GM18861 (cell line): ENCODE data around the gene KYNU.
"Not testable (repeated sequence)": the region's sequence is repeated elsewhere in the genome, so short reads cannot be mapped to it uniquely, and the experiment has no call there.

Source experiments
- ATAC-seq: cut with Tn5 transposase; IDR thresholded peaks from one replicate; pipeline ENCODE4 v1.9.1; 2021; ENCODE audit not compliant: unreplicated experiment

Gene KYNU

GRCh38 chr2:142870526-142870925, 6.9 kb upstream of the KYNU start:
- no peak for ATAC-seq

GRCh38 chr2:142871396-142871795, 6.1 kb upstream of the KYNU start:
- no peak for ATAC-seq

- ATAC-seq: no peak
Observed at GRCh38 chr2:142872882-142873724, 4.4 kb upstream of the KYNU start.

- ATAC-seq: no peak
Observed at GRCh38 chr2:142873831-142874287, 3.6 kb upstream of the KYNU start.

GRCh38 chr2:142874293-142874814, 3.1 kb upstream of the KYNU start:
- no peak for ATAC-seq

- no peak for ATAC-seq
Observed at GRCh38 chr2:142875010-142875409, 2.5 kb upstream of the KYNU start.

GRCh38 chr2:142875652-142876051, 1.8 kb upstream of the KYNU start:
- ATAC-seq: no peak

- no peak for ATAC-seq
Observed at GRCh38 chr2:142876423-142876822, 1.0 kb upstream of the KYNU start.

GRCh38 chr2:142878031-142878678, 691 bp downstream of the KYNU start:
- ATAC-seq: no peak

- ATAC-seq: no peak
Observed at GRCh38 chr2:142879151-142879550, 1.7 kb downstream of the KYNU start.

- peak; percentile 24 for ATAC-seq
Observed at GRCh38 chr2:142880279-142880678, 2.8 kb downstream of the KYNU start.

- no peak for ATAC-seq
Observed at GRCh38 chr2:142881619-142882018, 4.2 kb downstream of the KYNU start.

GRCh38 chr2:142882500-142882899, 5.0 kb downstream of the KYNU start:
- not testable (repeated sequence) for ATAC-seq

GRCh38 chr2:142883526-142883925, 6.1 kb downstream of the KYNU start:
- no peak for ATAC-seq

- no peak for ATAC-seq
Observed at GRCh38 chr2:142885543-142885942, 8.1 kb downstream of the KYNU start.

GRCh38 chr2:142892715-142893114, 15.3 kb downstream of the KYNU start:
- peak; percentile 99 for ATAC-seq

- ATAC-seq: no peak
Observed at GRCh38 chr2:142893241-142893640, 15.8 kb downstream of the KYNU start.

- no peak for ATAC-seq
Observed at GRCh38 chr2:142897807-142898206, 20.3 kb downstream of the KYNU start.

- not testable (repeated sequence) for ATAC-seq
Observed at GRCh38 chr2:142900327-142900726, 22.9 kb downstream of the KYNU start.

- no peak for ATAC-seq
Observed at GRCh38 chr2:142901780-142902179, 24.3 kb downstream of the KYNU start.

- ATAC-seq: not testable (repeated sequence)
Observed at GRCh38 chr2:142903726-142904125, 26.3 kb downstream of the KYNU start.

GRCh38 chr2:142907653-142908052, 30.2 kb downstream of the KYNU start:
- no peak for ATAC-seq
